Lower lobe of right lung (tissue), 2 donors: Measurements from ENCODE around the gene TNS4. TPM values are rescaled to one million over a fixed set of nuclear protein-coding genes. Genes with fewer than 3 reads are reported as not detected.

Experiments used
- ATAC-seq, 2 donors: fragments of 200-7000 bp; cut with Tn5 transposase; one replicate each; pipeline ENCODE4 v1.9.1; 2020 to 2022; ENCODE audit warnings: mild to moderate bottlenecking in 2 of 2, moderate library complexity in 2 of 2
- DNase-seq: peaks from one replicate; pipeline ENCODE4 v3.0.0-alpha.2; 2020
- H3K27ac ChIP-seq: fragments of 200-600 bp; one replicate; pipeline ENCODE4 v1.8.0; 2022
- H3K27me3 ChIP-seq: fragments of 200-600 bp; one replicate; pipeline ENCODE4 v1.8.0; 2022; ENCODE audit warnings: low read depth
- H3K36me3 ChIP-seq: fragments of 200-600 bp; one replicate; pipeline ENCODE4 v1.8.0; 2022; ENCODE audit warnings: mild to moderate bottlenecking
- H3K4me1 ChIP-seq: fragments of 200-600 bp; one replicate; pipeline ENCODE4 v1.8.0; 2022
- H3K4me3 ChIP-seq: fragments of 200-600 bp; one replicate; pipeline ENCODE4 v1.8.0; 2022; ENCODE audit warnings: mild to moderate bottlenecking
- H3K9me3 ChIP-seq: fragments of 200-600 bp; one replicate; pipeline ENCODE4 v1.8.0; 2022
- CTCF ChIP-seq: fragments of 200-600 bp; IDR thresholded peaks from one replicate; pipeline ENCODE4 v1.8.0; 2022; ENCODE audit warnings: antibody characterized with exemption, mild to moderate bottlenecking
- intact Hi-C: fragments of 100-400 bp; cut with DNase I; formaldehyde crosslinking; loops from one replicate; pipeline ENCODE4 v1.11.0; 2022
- total RNA-seq: library from RNA; stranded (reverse); fragmentation: NEBNext Ultra II Directional; extraction: Animal tissue kit (Norgen Biotek cat#: 25700); gene quantifications from one replicate; pipeline ENCODE4 v1.2.1, GENCODE V29; 2021
- donor health status: DM: no; HTN: yes; CAD: no; lungs with severe emphysema.

TNS4 gene
- total RNA-seq, 1 donor from 2014 or later: 0.68 TPM

- peak; percentile 79 for DNase-seq
- Histone ChIP-seq H3K4me3 (no peak overlapping the region), H3K27ac (peak overlapping the region; percentile 83), H3K36me3 (no peaks in the 10 kb centered on the region), H3K4me1 (peaks cover 95% of the 10 kb centered on the region), H3K9me3 (no peaks in the 10 kb centered on the region), H3K27me3 (no peaks in the 10 kb centered on the region)
- ATAC-seq: peak; percentile 52 to 53
- TF ChIP-seq CTCF: no peak
- intact Hi-C loops: no loop called here
These were observed 36.9 kb upstream of the TNS4 start for GRCh38 chr17:40538019-40538935.

GRCh38 chr17:40536295-40537171, 35.1 kb upstream of the TNS4 start:
- H3K4me1 ChIP-seq: peaks cover 95% of the 10 kb centered on the region
- intact Hi-C loops: no loop called here
- H3K27ac ChIP-seq: peak overlapping the region; percentile 83
- no peaks in the 10 kb centered on the region for H3K27me3 ChIP-seq
- DNase-seq: no peak
- ATAC-seq: peak; percentile 32 to 34
- no peaks in the 10 kb centered on the region for H3K9me3 ChIP-seq
- TF ChIP-seq CTCF: no peak
- no peaks in the 10 kb centered on the region for H3K36me3 ChIP-seq
- peak overlapping the region; percentile 23 for H3K4me3 ChIP-seq

- Histone ChIP-seq H3K36me3 (no peaks in the 10 kb centered on the region), H3K9me3 (no peaks in the 10 kb centered on the region), H3K27ac (peak overlapping the region; percentile 83), H3K4me1 (peaks cover 89% of the 10 kb centered on the region), H3K4me3 (no peak overlapping the region), H3K27me3 (no peaks in the 10 kb centered on the region)
- ATAC-seq (peak; percentile 57 to 77), DNase-seq (no peak)
- no peak for TF ChIP-seq CTCF
- intact Hi-C loops: no loop called here
These were observed 34.5 kb upstream of the TNS4 start for GRCh38 chr17:40535924-40536294.

DNA sequence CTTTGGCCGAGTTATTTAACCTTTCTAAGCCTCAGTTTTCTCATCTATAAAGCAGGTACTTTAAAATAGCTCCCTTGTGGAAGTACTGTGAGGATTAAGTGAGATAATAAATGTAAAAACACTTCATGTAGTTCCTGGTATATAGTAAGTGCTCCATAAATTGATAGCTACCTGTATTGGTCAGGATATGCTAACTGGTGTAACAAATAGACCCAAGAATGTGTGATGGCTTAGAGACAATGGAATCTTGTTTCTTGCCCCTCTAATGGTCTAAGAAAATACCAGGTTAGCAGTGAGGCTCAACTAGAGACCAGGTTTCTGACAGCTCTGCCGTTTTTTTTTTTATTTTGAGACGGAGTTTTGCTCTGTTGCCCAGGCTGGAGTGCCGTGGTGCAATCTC, 34.0 kb upstream of the TNS4 start:
- no peak for ATAC-seq
- DNase-seq: no peak
- no peaks in the 10 kb centered on the region for H3K9me3 ChIP-seq
- no peaks in the 10 kb centered on the region for H3K27me3 ChIP-seq
- H3K4me3 ChIP-seq: no peak overlapping the region
- intact Hi-C loops: no loop called here
- H3K27ac ChIP-seq: peak overlapping the region; percentile 83
- TF ChIP-seq CTCF: no peak
- peaks cover 84% of the 10 kb centered on the region for H3K4me1 ChIP-seq
- no peaks in the 10 kb centered on the region for H3K36me3 ChIP-seq

- Histone ChIP-seq H3K4me1 (peaks cover 75% of the 10 kb centered on the region), H3K36me3 (no peaks in the 10 kb centered on the region), H3K27ac (peak overlapping the region; percentile 83), H3K27me3 (no peaks in the 10 kb centered on the region), H3K9me3 (no peaks in the 10 kb centered on the region), H3K4me3 (no peak overlapping the region)
- intact Hi-C loops: no loop called here
- no peak for DNase-seq
- no peak for ATAC-seq
- TF ChIP-seq CTCF: no peak
These were observed 33.2 kb upstream of the TNS4 start for GRCh38 chr17:40534371-40535189.
